ENCODE data around the gene SIGLEC6.

The SIGLEC6 gene

DNA sequence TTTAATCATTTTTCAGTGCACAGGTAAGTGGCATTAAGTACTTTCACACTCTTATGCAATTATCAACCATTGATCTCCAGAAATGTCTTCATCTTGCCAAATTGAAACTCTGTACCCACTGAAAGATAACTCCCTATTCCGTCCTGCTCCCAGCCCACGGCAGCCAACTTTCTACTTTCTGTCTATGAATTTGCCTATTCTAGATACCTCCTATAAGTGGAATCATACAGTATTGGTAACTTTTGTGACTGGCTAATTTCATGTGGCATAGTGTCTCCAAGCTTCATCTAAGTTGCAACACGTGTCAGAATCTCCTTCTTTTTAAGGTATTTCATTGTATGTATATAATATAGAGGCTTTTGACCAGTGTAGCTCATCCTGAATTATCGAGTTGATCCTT, 58.9 kb downstream of the SIGLEC6 start:
- no peak for DNase-seq

DNA sequence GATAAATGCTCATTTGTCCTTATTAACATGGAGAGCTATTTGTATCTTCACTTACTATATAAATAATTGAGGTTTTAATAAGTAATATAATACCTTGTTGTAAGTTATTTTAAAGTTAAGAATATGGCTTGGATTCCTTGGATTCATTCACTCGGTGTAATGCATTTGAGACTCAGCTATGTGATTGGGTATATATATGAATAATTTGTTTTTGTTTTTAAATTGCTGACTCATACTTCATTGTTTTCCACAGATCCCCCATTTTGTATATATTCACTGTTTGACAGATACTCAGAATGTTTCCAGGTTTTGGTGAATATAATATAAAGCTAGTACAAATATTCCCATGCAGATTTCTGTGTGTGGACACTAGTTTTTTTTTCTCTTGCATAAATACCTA, 59.9 kb downstream of the SIGLEC6 start:
- DNase-seq = no peak

- no peak for DNase-seq
Measured at GRCh38 chr19:51470966-51471365, 60.5 kb downstream of the SIGLEC6 start.

DNA sequence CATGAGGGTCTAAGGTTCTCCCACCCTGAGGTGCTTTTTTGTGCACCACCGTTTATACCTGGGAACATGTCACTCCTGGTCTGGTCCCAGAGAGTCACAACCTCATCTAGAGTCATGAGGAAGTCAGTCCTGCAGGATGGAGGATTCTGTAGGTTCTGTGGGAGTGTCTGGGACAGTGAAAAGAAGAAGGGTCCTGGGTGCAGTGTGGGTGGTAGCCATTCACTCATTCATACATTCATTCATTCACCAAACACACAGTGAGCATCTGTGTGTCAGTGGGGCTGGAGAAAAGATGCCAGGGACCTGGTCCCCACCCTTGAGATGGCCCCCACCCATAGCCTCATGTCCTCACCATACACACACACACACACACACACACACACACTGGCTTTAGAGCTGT, 61.8 kb downstream of the SIGLEC6 start:
- DNase-seq = no peak

GRCh38 chr19:51469162-51469561, 62.3 kb downstream of the SIGLEC6 start:
- no peak for DNase-seq

DNA sequence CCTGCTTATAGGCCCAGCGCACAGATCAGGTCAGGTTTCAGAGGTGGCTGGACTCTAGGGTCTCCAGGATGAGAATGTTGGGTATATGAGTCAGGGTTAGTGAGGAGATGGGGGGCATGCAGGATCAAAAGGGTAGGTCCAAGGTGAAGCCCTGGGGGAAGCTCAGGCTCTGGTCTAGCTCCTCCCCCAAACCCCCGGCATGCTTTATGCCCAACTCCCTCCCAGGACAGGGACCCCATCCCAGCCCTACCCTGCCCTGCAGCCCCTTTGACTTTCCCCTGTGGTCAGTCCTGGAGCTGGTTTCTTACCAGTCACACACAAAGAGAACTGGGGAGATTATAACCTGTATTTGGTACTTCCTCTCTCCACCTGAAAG, 62.9 kb downstream of the SIGLEC6 start:
- no peak for DNase-seq

- DNase-seq = no peak
Measured at GRCh38 chr19:51467864-51468544, 63.5 kb downstream of the SIGLEC6 start.

Measured in SIG-M5 (cell line).